ENCODE measurements around the gene NFATC1. TPM values are rescaled to one million over a fixed set of nuclear protein-coding genes. Genes with fewer than 3 reads are reported as not detected.

Gene NFATC1
- total and polyA plus RNA-seq, 5 donors from 2014 or later = 13.1 to 64.7 (median 19.8) TPM

DNA sequence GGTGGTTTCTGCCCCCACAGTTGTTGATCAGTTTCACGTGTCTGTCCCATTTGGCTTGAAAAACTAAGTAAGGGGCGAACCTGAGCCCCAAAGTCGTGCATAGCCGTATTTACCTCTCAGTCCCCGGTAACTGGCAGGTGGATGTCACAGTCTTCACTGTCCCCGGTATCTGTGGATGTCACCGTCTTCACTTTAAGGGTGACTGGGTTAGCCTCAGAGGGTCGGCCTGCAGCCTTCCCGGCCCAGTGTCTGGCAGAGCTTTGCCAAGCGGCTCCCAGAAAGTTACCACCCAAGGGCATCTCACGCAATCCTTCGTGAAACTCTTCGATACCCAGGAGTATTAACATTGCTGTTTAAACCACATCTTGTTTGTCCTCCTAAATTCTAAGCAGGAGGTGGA, 158.6 kb downstream of the NFATC1 start:
- H3K36me3 Mint-ChIP-seq = no peaks in the 10 kb centered on the region

DNA sequence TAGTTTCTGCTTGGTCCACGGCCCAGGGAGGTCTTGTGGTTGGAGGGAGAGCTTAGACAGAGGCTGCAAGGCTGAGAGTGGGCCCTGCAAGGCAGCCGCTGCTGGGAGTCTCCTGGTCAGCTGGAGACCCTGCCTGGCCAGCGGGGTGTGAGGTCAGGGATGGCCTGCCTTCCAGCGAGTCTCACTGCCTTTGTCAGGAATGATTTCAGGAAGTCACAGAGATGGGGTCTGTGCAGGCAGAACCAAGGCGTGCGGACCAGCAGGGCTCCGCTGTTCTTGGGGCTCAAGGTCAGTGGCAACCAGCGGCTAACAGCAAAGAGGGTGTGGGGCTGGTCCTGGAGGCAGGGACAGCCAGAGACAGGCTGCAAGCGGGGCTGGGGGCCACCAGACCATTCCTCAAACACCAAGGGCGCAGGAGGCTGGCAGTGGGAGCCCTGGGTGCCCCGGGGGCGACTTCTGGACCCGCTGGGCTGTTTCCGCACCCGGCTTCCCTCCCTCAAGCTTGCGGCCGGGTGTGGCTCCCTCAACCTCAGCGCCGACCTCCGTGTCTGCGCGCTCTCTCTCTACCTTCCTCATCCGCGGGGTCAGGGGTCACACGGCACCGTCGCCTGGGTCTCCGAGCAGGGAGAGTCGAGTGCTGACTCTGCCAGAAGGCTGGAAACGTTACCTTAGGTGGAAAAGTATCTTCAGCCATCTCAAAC, 159.4 kb downstream of the NFATC1 start:
- no peaks in the 10 kb centered on the region for H3K36me3 Mint-ChIP-seq
- H3K4me3 Mint-ChIP-seq = no peak overlapping the region
- Histone ChIP-seq H3K27ac (ENCODE audit: insufficient read depth, low read length, poor library complexity, severe bottlenecking) (no peak overlapping the region), H3K4me1 (ENCODE audit: control insufficient read depth, insufficient read depth, low read length, poor library complexity, severe bottlenecking) (no peaks in the 10 kb centered on the region), H3K4me3 (ENCODE audit: low read depth, low read length) (no peak overlapping the region), H3K9me3 (ENCODE audit: control insufficient read depth in 2 of 2, low read length in 2 of 2) (no peaks in the 10 kb centered on the region), H3K36me3 (ENCODE audit: control insufficient read depth, insufficient read depth, low read length) (no peaks in the 10 kb centered on the region), H3K27me3 (ENCODE audit: control insufficient read depth, insufficient read depth, low read length) (no peaks in the 10 kb centered on the region)
- no peak overlapping the region for H3K27ac Mint-ChIP-seq
- ATAC-seq (ENCODE audit: low read depth in 2 of 2) (no peak), DNase-seq (no peak)
- no peaks in the 10 kb centered on the region for H3K27me3 Mint-ChIP-seq
- H3K9me3 Mint-ChIP-seq = peaks cover 0 to 2% (median 0%) of the 10 kb centered on the region in 7 donors
- no peaks in the 10 kb centered on the region for H3K4me1 Mint-ChIP-seq

More for the DNA sequence above, 158.6 kb downstream of the NFATC1 start:
- H3K36me3 ChIP-seq (ENCODE audit: control insufficient read depth, insufficient read depth, low read length) = no peaks in the 10 kb centered on the region
- no peak overlapping the region for H3K27ac ChIP-seq (ENCODE audit: insufficient read depth, low read length, poor library complexity, severe bottlenecking)
- no peak overlapping the region for H3K4me3 ChIP-seq (ENCODE audit: low read depth, low read length)
- Mint-ChIP-seq H3K4me1 (no peaks in the 10 kb centered on the region), H3K4me3 (no peak overlapping the region), H3K27me3 (no peaks in the 10 kb centered on the region), H3K9me3 (no peaks in the 10 kb centered on the region), H3K27ac (no peak overlapping the region)
- no peaks in the 10 kb centered on the region for H3K4me1 ChIP-seq (ENCODE audit: control insufficient read depth, insufficient read depth, low read length, poor library complexity, severe bottlenecking)
- H3K27me3 ChIP-seq (ENCODE audit: control insufficient read depth, insufficient read depth, low read length) = no peaks in the 10 kb centered on the region
- H3K9me3 ChIP-seq (ENCODE audit: control insufficient read depth in 2 of 2, low read length in 2 of 2) = no peaks in the 10 kb centered on the region
- ATAC-seq (ENCODE audit: low read depth in 2 of 2) = no peak
- no peak for DNase-seq

DNA sequence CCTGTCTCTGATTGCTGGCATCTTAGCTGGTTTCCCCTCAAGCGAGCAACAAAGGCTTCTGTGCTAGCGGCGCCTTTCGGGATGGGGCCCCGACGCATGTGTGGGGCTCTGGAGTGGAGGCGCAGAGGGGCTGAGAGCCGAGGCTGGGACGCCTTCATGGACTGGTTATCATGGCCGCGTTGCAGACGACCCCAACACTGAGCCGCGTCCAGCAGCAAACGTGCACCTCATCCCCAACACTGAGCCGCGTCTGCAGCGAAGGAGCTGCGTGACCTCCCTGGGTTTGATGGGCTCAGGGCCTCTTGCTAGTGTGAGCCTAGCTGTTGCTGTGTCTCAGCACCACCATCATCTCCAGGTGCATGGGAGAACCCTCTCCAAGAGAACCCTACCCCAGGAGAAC, 160.2 kb downstream of the NFATC1 start:
- Histone ChIP-seq H3K27ac (ENCODE audit: insufficient read depth, low read length, poor library complexity, severe bottlenecking) (no peak overlapping the region), H3K4me1 (ENCODE audit: control insufficient read depth, insufficient read depth, low read length, poor library complexity, severe bottlenecking) (no peaks in the 10 kb centered on the region), H3K4me3 (ENCODE audit: low read depth, low read length) (no peak overlapping the region), H3K36me3 (ENCODE audit: control insufficient read depth, insufficient read depth, low read length) (no peaks in the 10 kb centered on the region), H3K9me3 (ENCODE audit: control insufficient read depth in 2 of 2, low read length in 2 of 2) (no peaks in the 10 kb centered on the region), H3K27me3 (ENCODE audit: control insufficient read depth, insufficient read depth, low read length) (no peaks in the 10 kb centered on the region)
- Mint-ChIP-seq H3K4me1 (no peaks in the 10 kb centered on the region), H3K27me3 (no peaks in the 10 kb centered on the region), H3K4me3 (no peak overlapping the region), H3K9me3 (peaks cover 0 to 2% (median 0%) of the 10 kb centered on the region in 7 donors), H3K27ac (no peak overlapping the region), H3K36me3 (no peaks in the 10 kb centered on the region)
- DNase-seq (no peak), ATAC-seq (ENCODE audit: low read depth in 2 of 2) (no peak)

DNA sequence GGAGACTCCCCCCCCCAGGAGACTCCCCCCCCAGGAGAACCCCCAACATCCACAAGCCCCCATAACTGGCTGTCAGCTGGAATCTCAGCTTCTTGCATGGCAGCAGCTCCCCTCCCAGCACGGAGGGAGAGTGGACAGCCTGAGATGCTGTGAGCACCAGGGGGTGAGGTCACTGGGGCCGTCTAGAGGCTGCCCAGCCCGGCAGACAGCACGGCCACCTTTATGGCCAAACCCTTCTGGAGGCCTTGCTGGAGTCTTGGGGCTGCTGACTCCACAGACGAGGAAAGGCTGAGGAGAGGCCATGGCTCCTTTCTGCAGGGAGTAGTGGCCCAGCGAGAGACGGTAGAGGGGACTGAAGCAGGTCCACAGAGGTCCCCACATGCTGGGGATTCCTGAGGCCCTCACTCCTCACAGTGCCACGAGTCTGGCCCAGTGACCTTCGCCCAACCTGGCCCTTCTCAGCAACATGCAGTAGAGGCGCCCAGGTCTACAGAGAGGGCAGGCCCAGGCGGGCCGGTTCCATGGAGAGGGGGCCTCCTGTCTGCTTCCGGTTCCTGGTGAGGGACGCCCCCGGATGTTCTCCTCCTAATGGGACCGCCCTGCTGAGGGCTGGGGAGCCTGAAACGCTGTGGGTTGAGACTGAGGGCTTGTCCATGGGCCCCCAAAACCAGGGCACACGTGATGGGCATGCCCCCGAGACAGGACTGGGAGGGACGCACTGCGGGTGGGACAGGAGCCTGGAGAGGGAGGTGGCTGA, 161.3 kb downstream of the NFATC1 start:
- Mint-ChIP-seq H3K9me3 (peaks cover 0 to 2% (median 0%) of the 10 kb centered on the region in 7 donors), H3K27me3 (no peaks in the 10 kb centered on the region), H3K4me3 (no peak overlapping the region), H3K27ac (no peak overlapping the region), H3K4me1 (no peaks in the 10 kb centered on the region), H3K36me3 (no peaks in the 10 kb centered on the region)
- Histone ChIP-seq H3K27ac (ENCODE audit: insufficient read depth, low read length, poor library complexity, severe bottlenecking) (no peak overlapping the region), H3K4me1 (ENCODE audit: control insufficient read depth, insufficient read depth, low read length, poor library complexity, severe bottlenecking) (no peaks in the 10 kb centered on the region), H3K9me3 (ENCODE audit: control insufficient read depth in 2 of 2, low read length in 2 of 2) (no peaks in the 10 kb centered on the region), H3K27me3 (ENCODE audit: control insufficient read depth, insufficient read depth, low read length) (no peaks in the 10 kb centered on the region), H3K36me3 (ENCODE audit: control insufficient read depth, insufficient read depth, low read length) (no peaks in the 10 kb centered on the region), H3K4me3 (ENCODE audit: low read depth, low read length) (no peak overlapping the region)
- DNase-seq (no peak), ATAC-seq (ENCODE audit: low read depth in 2 of 2) (no peak)

DNA sequence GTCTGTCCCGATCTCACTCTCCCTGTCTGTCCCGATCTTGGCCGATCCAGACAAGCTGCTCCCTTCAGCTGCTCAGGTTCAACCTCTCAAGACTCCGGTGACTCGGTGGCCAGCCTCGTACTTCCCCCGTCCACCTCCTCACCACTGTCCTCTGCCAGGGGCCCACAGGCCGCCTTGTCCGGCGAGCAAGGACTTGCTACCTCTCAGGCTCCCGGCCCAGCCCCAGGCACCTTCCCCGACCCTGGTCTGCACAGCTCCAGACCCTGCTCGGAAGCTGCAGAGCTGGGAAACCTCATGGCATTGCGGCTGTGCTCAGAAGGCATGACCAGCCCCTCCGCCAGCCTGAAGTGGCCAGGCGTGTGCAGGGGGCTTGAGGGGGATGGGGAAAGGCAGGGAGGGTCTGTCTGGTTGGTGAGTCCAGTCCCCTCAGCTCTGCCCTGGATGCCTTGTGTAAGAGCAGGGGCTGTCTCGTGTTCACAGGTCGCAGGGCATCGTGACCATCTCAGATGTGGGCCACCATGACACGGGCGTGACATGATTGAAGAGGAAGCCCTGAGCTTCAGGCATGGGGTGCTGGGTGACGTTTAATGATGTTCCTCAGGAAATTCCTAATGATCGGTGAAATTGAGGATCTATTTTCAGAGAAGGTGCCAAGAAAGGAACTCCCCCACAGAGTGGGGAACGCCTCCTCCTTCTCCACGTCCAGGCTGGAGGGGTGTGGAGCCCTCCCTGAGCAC, 162.6 kb downstream of the NFATC1 start:
- H3K36me3 ChIP-seq (ENCODE audit: control insufficient read depth, insufficient read depth, low read length) = no peaks in the 10 kb centered on the region
- no peak overlapping the region for H3K4me3 ChIP-seq (ENCODE audit: low read depth, low read length)
- ATAC-seq (ENCODE audit: low read depth in 2 of 2) = no peak
- H3K4me1 ChIP-seq (ENCODE audit: control insufficient read depth, insufficient read depth, low read length, poor library complexity, severe bottlenecking) = no peaks in the 10 kb centered on the region
- no peaks in the 10 kb centered on the region for H3K9me3 ChIP-seq (ENCODE audit: control insufficient read depth in 2 of 2, low read length in 2 of 2)
- Mint-ChIP-seq H3K9me3 (peaks cover 0 to 2% (median 0%) of the 10 kb centered on the region in 7 donors), H3K4me3 (no peak overlapping the region), H3K27me3 (no peaks in the 10 kb centered on the region), H3K36me3 (no peaks in the 10 kb centered on the region), H3K27ac (no peak overlapping the region), H3K4me1 (no peaks in the 10 kb centered on the region)
- no peak overlapping the region for H3K27ac ChIP-seq (ENCODE audit: insufficient read depth, low read length, poor library complexity, severe bottlenecking)
- H3K27me3 ChIP-seq (ENCODE audit: control insufficient read depth, insufficient read depth, low read length) = no peaks in the 10 kb centered on the region
- no peak for DNase-seq

DNA sequence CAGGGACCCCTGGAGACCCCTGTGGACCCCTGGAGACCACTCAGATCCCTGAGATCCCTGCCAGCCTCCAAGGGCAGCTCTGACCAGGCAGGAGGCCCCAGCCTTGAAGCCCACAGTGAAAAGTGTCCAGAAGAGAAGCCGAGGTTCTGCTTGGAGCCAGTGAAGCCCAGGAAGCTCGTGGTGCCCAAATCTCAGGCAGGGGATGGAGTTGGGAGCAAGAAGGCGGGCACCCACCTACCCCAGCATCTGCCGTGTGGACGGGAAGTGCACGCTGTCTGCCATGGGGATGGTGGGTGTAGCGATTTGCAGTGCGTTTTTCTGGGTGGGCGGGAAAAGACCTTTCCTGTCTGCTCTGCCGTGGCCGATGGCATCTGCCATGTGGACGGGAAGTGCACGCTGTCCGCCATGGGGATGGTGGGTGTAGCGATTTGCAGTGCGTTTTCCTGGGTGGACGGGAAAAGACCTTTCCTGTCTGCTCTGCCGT, 163.2 kb downstream of the NFATC1 start:
- no peak for ATAC-seq (ENCODE audit: low read depth in 2 of 2)
- no peak overlapping the region for H3K27ac Mint-ChIP-seq

DNA sequence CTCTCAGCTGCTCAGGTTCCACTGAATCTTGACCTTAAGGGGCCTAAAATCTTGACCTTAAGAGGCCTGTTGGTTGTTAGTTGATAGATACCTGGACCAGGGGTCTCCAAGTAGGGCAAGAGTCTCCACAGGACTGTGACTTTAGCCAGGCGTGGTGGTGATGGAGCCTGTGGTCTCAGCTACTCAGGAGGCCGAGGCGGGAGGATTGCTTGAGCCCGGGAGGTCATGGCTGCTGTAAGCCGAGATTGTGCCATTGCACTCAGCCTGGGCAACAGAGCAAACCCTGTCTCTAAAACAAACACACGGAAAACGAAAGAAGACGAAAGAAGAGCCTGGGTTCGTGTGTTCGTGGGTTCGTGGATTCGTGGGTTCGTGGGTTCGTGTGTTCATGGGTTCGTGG, 163.7 kb downstream of the NFATC1 start:
- Mint-ChIP-seq H3K27ac (no peak overlapping the region), H3K4me1 (no peaks in the 10 kb centered on the region), H3K9me3 (peaks cover 0 to 3% (median 0%) of the 10 kb centered on the region in 7 donors), H3K27me3 (no peaks in the 10 kb centered on the region), H3K36me3 (no peaks in the 10 kb centered on the region), H3K4me3 (no peak overlapping the region)
- ATAC-seq (ENCODE audit: low read depth in 2 of 2) (no peak), DNase-seq (no peak)
- no peaks in the 10 kb centered on the region for H3K36me3 ChIP-seq (ENCODE audit: control insufficient read depth, insufficient read depth, low read length)
- no peak overlapping the region for H3K27ac ChIP-seq (ENCODE audit: insufficient read depth, low read length, poor library complexity, severe bottlenecking)
- no peaks in the 10 kb centered on the region for H3K9me3 ChIP-seq (ENCODE audit: control insufficient read depth in 2 of 2, low read length in 2 of 2)
- no peak overlapping the region for H3K4me3 ChIP-seq (ENCODE audit: low read depth, low read length)
- H3K4me1 ChIP-seq (ENCODE audit: control insufficient read depth, insufficient read depth, low read length, poor library complexity, severe bottlenecking) = no peaks in the 10 kb centered on the region
- H3K27me3 ChIP-seq (ENCODE audit: control insufficient read depth, insufficient read depth, low read length) = no peaks in the 10 kb centered on the region

More for the DNA sequence above, 163.2 kb downstream of the NFATC1 start:
- Histone ChIP-seq H3K27ac (ENCODE audit: insufficient read depth, low read length, poor library complexity, severe bottlenecking) (no peak overlapping the region), H3K36me3 (ENCODE audit: control insufficient read depth, insufficient read depth, low read length) (no peaks in the 10 kb centered on the region), H3K27me3 (ENCODE audit: control insufficient read depth, insufficient read depth, low read length) (no peaks in the 10 kb centered on the region), H3K4me3 (ENCODE audit: low read depth, low read length) (no peak overlapping the region), H3K4me1 (ENCODE audit: control insufficient read depth, insufficient read depth, low read length, poor library complexity, severe bottlenecking) (no peaks in the 10 kb centered on the region), H3K9me3 (ENCODE audit: control insufficient read depth in 2 of 2, low read length in 2 of 2) (no peaks in the 10 kb centered on the region)
- Mint-ChIP-seq H3K27me3 (no peaks in the 10 kb centered on the region), H3K4me3 (no peak overlapping the region), H3K36me3 (no peaks in the 10 kb centered on the region), H3K4me1 (no peaks in the 10 kb centered on the region), H3K9me3 (peaks cover 0 to 2% (median 0%) of the 10 kb centered on the region in 7 donors)
- DNase-seq = no peak
